Measurements from ENCODE around the gene SIGLEC11. TPM values are rescaled to one million over a fixed set of nuclear protein-coding genes. Genes with fewer than 3 reads are reported as not detected.

SIGLEC11 gene
- total RNA-seq, 1 experiment from 2014 or later = not detected

DNA sequence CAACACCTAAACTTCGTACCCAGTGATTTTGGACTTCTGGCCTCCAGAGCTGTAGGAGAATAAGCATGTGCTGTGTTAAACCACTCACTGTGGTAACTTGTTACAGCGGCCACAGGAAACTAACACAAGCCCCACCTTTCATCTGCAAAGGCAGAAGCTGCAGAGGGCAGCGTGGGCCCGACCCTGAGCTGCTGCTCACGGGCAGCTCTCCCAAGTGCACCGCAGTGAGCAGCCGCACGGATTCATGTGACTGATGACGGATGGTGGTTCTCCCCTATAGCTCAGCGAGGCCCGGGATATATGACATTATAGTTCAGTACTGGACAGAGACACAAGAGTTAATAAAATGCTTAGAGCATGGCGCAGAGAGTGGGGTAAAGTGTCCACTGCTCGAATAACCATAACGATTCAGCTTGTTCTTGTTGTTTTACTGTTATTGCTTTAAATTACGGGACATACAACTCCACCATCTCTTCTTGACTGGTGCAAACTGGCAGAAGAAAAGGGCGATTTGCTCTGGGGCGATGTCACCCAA lies 42.3 kb upstream of the SIGLEC11 start:
- intact Hi-C loops (cut with micrococcal nuclease; ENCODE audit: unreplicated experiment) = no loop called here
- CTCF ChIA-PET = no interaction called here
- no peak for DNase-seq (ENCODE audit: low spot score)
- H3K27ac ChIP-seq (ENCODE audit: low read depth, low read length, poor library complexity, severe bottlenecking) = no peak overlapping the region
- H3K27me3 ChIP-seq (replicated peaks; ENCODE audit: insufficient read depth, low read depth, low read length, poor library complexity) = no peaks in the 10 kb centered on the region
- no peaks in the 10 kb centered on the region for H3K9me3 ChIP-seq (ENCODE audit: low read depth, low read length, poor library complexity, severe bottlenecking)
- POLR2A ChIA-PET (ENCODE audit: low non-redundant PET) = no interaction called here
- no peak overlapping the region for H3K4me3 ChIP-seq (ENCODE audit: low read depth, low read length, poor library complexity, severe bottlenecking)
- no TSS peak for BruUV-seq (replicated peaks)
- H3K36me3 ChIP-seq (ENCODE audit: insufficient read depth, low read length, poor library complexity, severe bottlenecking) = peaks cover 34% of the 10 kb centered on the region
- H3K4me1 ChIP-seq (ENCODE audit: insufficient read depth, low read length, poor library complexity, severe bottlenecking) = no peaks in the 10 kb centered on the region
- TF ChIP-seq, protein P1, sequence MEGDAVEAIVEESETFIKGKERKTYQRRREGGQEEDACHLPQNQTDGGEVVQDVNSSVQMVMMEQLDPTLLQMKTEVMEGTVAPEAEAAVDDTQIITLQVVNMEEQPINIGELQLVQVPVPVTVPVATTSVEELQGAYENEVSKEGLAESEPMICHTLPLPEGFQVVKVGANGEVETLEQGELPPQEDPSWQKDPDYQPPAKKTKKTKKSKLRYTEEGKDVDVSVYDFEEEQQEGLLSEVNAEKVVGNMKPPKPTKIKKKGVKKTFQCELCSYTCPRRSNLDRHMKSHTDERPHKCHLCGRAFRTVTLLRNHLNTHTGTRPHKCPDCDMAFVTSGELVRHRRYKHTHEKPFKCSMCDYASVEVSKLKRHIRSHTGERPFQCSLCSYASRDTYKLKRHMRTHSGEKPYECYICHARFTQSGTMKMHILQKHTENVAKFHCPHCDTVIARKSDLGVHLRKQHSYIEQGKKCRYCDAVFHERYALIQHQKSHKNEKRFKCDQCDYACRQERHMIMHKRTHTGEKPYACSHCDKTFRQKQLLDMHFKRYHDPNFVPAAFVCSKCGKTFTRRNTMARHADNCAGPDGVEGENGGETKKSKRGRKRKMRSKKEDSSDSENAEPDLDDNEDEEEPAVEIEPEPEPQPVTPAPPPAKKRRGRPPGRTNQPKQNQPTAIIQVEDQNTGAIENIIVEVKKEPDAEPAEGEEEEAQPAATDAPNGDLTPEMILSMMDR (conservative IDR thresholded peaks at IDR 0.05; ENCODE audit: low read depth, low read length) = no peak
- no peak for TF ChIP-seq EZH2 (IDR thresholded peaks at IDR 0.05; ENCODE audit: borderline replicate concordance, low read depth, low read length, poor library complexity, severe bottlenecking)

- H3K4me1 ChIP-seq (ENCODE audit: insufficient read depth, low read length, poor library complexity, severe bottlenecking) = no peaks in the 10 kb centered on the region
- CTCF ChIA-PET = no interaction called here
- H3K27ac ChIP-seq (ENCODE audit: low read depth, low read length, poor library complexity, severe bottlenecking) = no peak overlapping the region
- POLR2A ChIA-PET (ENCODE audit: low non-redundant PET) = no interaction called here
- H3K4me3 ChIP-seq (ENCODE audit: low read depth, low read length, poor library complexity, severe bottlenecking) = no peak overlapping the region
- H3K9me3 ChIP-seq (ENCODE audit: low read depth, low read length, poor library complexity, severe bottlenecking) = no peaks in the 10 kb centered on the region
- TF ChIP-seq, protein P1 (conservative IDR thresholded peaks at IDR 0.05; ENCODE audit: low read depth, low read length) = no peak
- TF ChIP-seq EZH2 (IDR thresholded peaks at IDR 0.05; ENCODE audit: borderline replicate concordance, low read depth, low read length, poor library complexity, severe bottlenecking) = no peak
- intact Hi-C loops (cut with micrococcal nuclease; ENCODE audit: unreplicated experiment) = no loop called here
- H3K36me3 ChIP-seq (ENCODE audit: insufficient read depth, low read length, poor library complexity, severe bottlenecking) = peaks cover 31% of the 10 kb centered on the region
- DNase-seq (ENCODE audit: low spot score) = no peak
- BruUV-seq (replicated peaks) = no TSS peak
- H3K27me3 ChIP-seq (replicated peaks; ENCODE audit: insufficient read depth, low read depth, low read length, poor library complexity) = no peaks in the 10 kb centered on the region
Measured at GRCh38 chr19:50002386-50002960, 41.5 kb upstream of the SIGLEC11 start.

- Histone ChIP-seq H3K27ac (ENCODE audit: low read depth, low read length, poor library complexity, severe bottlenecking) (no peak overlapping the region), H3K4me1 (ENCODE audit: insufficient read depth, low read length, poor library complexity, severe bottlenecking) (no peaks in the 10 kb centered on the region), H3K9me3 (ENCODE audit: low read depth, low read length, poor library complexity, severe bottlenecking) (no peaks in the 10 kb centered on the region), H3K36me3 (ENCODE audit: insufficient read depth, low read length, poor library complexity, severe bottlenecking) (peaks cover 26% of the 10 kb centered on the region), H3K27me3 (replicated peaks; ENCODE audit: insufficient read depth, low read depth, low read length, poor library complexity) (no peaks in the 10 kb centered on the region), H3K4me3 (ENCODE audit: low read depth, low read length, poor library complexity, severe bottlenecking) (no peak overlapping the region)
- BruUV-seq (replicated peaks) = no TSS peak
- DNase-seq (ENCODE audit: low spot score) = no peak
- intact Hi-C loops (cut with micrococcal nuclease; ENCODE audit: unreplicated experiment) = no loop called here
- ChIA-PET POLR2A (ENCODE audit: low non-redundant PET) (no interaction called here), CTCF (no interaction called here)
- TF ChIP-seq, protein P1 (conservative IDR thresholded peaks at IDR 0.05; ENCODE audit: low read depth, low read length) = no peak
- TF ChIP-seq EZH2 (IDR thresholded peaks at IDR 0.05; ENCODE audit: borderline replicate concordance, low read depth, low read length, poor library complexity, severe bottlenecking) = no peak
Measured at GRCh38 chr19:50001775-50002174, 40.8 kb upstream of the SIGLEC11 start.
